ENCODE measurements around the gene GLCCI1.

Gene GLCCI1

DNA sequence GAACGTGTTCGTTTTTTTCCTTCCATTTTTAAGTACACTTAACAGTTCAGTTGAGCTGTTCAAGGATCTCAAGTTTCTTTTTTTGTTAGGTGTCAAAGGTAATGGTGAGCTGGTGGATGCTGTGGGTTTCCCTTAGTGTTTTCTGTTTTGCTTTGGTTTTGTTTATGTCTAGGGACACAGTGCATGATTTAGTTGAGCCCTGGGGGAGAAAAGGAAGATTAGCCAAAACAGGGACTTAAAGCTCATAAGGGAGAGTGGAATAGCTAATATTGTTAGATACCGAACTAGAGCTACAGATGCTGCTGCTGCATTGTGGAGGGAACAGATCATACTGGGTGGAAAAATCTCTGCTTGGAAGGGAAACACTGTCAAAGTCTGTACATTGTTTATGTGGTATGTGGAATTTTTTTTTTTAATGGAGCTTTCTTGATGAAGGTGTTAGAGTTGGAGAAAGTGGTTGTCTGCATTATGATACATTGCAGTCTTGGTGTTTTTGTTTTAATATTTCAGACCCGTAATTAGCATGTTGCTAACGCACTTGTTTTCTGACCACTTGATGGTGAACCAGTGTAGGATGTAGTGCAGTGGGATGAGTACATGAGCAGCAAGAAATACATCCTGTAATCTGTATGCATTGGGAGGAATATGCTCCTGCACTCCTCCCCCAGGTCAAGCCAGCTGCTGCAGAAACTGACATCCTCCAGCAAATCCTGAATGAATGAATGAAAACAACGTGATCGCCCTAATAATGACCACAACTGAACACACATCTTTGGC lies 2.1 kb downstream of the GLCCI1 start:
- Mint-ChIP-seq H3K27ac (no peak overlapping the region), H3K36me3 (ENCODE audit: low read depth) (no peaks in the 10 kb centered on the region), H3K4me3 (no peak overlapping the region), H3K4me1 (ENCODE audit: low read depth) (peaks cover 37% of the 10 kb centered on the region), H3K27me3 (no peaks in the 10 kb centered on the region), H3K9me3 (no peaks in the 10 kb centered on the region)

DNA sequence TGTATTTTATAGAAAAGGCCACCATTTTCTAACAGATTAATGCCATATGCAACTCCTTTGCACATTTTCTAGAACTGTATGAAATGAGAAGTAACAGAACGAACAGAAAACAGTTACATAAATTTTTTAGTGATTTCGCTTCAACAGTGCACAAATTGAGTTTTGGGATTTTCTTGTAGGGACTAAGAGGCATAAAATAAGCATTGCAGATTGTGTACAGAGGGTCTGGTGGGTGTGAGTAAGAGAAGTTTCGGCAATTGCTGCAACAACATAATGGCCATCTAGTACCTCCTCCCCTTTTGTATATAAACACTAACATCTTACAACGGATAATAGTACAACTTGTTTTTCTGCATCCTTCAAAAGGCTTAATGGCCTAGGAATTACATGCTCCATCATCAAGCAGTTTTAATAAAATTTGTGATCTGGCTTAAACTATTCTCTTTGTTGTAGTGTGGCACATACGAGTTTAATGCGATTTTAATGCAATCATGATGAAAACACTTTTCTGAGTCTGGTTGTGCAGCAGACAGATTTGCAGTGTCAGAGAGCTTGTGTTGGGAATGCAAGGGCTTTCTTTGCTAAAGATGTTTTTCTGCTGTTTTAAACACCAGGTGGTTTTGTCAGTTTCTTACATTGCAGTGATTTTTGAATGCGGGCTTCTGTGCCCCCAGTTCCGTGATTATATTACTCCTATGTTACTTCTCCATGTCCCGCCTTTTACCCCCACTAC lies 2.9 kb downstream of the GLCCI1 start:
- Mint-ChIP-seq H3K4me1 (ENCODE audit: low read depth) (peaks cover 45% of the 10 kb centered on the region), H3K4me3 (no peak overlapping the region), H3K27ac (no peak overlapping the region), H3K27me3 (no peaks in the 10 kb centered on the region), H3K36me3 (ENCODE audit: low read depth) (no peaks in the 10 kb centered on the region), H3K9me3 (no peaks in the 10 kb centered on the region)

DNA sequence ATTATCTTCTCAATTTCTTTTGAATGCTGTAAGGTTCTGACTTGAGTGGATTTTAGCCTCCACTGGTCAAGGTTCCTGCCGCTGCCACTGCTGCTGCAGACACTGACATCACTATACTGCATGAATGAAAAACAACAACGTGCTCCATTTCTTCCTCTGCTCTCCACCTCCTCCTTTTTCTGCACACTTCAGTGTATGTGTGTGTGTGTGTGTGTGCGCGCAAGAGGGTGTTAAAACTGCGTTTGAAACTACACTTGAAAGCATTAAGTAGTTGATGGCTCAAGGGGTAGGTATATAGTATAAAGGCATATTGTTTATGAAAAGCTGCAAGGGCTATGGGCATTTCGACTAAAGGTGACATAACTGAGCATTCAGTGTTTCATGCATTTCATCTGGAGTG lies 3.5 kb downstream of the GLCCI1 start:
- peaks cover 51% of the 10 kb centered on the region for H3K4me1 Mint-ChIP-seq (ENCODE audit: low read depth)
- no peaks in the 10 kb centered on the region for H3K9me3 Mint-ChIP-seq
- H3K27me3 Mint-ChIP-seq = no peaks in the 10 kb centered on the region
- H3K27ac Mint-ChIP-seq = no peak overlapping the region
- no peak overlapping the region for H3K4me3 Mint-ChIP-seq
- H3K36me3 Mint-ChIP-seq (ENCODE audit: low read depth) = no peaks in the 10 kb centered on the region

DNA sequence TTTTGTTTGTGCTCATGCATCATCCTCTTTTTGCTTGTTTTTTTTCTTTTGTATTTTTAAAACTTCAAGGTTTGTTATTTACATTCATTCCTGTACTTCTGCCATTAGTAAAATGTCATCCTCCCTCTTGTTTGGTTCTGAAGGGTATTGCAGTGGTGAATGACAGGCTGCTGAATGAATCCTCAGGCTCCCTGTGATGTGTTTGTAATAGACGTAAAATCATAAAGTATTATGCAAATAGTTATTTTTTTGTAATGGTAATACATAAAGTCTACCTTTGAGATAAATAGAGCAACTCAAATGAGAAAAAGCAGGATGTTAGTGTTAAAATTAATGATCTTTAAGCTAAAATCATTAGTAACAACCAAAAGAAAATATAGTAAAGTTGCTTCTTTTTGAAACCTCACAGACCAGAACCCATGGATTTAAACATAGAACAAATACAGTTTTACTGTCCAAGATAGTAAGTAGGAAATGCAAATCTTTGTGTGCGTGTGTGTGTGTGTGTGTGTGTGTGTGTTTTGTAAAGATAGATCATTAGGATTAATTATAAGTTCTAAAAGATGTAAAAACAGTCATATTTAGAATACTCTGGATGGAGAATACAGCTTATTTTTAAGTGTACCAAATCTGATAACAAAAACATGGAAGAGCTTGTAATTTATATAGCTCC lies 4.5 kb downstream of the GLCCI1 start:
- H3K4me1 Mint-ChIP-seq (ENCODE audit: low read depth) = peaks cover 54% of the 10 kb centered on the region
- no peaks in the 10 kb centered on the region for H3K9me3 Mint-ChIP-seq
- no peaks in the 10 kb centered on the region for H3K36me3 Mint-ChIP-seq (ENCODE audit: low read depth)
- no peak overlapping the region for H3K27ac Mint-ChIP-seq
- no peaks in the 10 kb centered on the region for H3K27me3 Mint-ChIP-seq
- H3K4me3 Mint-ChIP-seq = peak overlapping the region; percentile 64

DNA sequence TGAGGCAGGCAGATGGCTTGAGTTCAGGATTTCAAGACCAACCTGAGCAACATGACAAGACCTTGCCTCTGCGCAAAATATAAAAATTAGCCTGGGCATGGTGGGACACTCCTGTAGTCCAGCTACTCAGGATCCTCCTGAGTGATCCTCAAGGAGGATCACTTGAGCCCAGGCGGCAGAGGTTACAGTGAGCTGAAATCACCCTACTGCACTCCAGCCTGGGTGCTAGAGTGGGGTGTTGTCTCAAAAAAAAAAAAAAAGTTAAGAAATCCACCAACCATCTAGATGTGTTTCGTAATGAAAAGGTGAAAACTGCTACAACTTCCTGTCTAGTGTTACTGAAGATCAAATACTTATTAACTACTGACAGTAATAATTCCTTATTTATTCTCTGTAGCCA lies 8.1 kb downstream of the GLCCI1 start:
- Mint-ChIP-seq H3K36me3 (ENCODE audit: low read depth) (no peaks in the 10 kb centered on the region), H3K9me3 (no peaks in the 10 kb centered on the region), H3K27ac (no peak overlapping the region), H3K4me1 (ENCODE audit: low read depth) (peaks cover 74% of the 10 kb centered on the region), H3K27me3 (no peaks in the 10 kb centered on the region), H3K4me3 (no peak overlapping the region)

DNA sequence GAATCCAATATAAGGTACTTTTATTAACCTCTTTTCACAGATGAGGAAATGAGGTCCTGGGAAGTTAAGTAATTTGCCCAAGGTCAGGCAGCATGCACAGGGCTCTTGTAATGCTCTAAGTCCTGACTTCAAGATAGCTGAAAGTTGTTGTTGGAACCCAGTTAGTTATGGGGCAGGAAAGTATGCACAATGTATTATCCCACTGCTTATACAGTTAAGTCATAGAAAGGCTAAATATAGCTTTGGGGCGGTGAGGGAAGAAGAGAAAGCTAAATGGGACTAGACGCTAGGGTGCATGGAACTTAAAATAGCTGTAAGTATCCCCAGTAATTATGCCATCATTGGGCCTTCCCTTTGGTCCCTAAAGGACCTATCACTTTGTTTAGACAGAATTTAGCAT lies 9.2 kb downstream of the GLCCI1 start:
- Mint-ChIP-seq H3K27ac (no peak overlapping the region), H3K27me3 (no peaks in the 10 kb centered on the region), H3K4me3 (no peak overlapping the region), H3K4me1 (ENCODE audit: low read depth) (peaks cover 80% of the 10 kb centered on the region), H3K9me3 (no peaks in the 10 kb centered on the region), H3K36me3 (ENCODE audit: low read depth) (no peaks in the 10 kb centered on the region)

DNA sequence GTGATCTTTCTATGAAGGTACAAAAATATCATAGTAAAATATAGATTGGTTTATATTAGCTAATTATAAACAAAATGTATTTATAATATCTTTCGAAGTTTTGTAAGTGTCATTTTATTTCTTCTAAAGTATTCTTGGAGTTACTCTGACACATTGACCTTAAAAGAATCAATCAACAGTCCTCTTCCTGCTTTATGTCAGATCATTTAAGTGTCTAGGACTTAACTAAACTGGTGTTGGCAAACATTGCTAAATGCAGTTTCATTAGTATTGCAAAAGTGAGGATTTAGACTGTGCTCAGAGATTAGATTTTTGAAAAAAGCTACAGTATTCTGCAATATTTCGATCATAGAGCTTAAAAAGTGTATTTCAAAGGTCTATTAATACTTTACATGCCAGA lies 10.3 kb downstream of the GLCCI1 start:
- Mint-ChIP-seq H3K4me1 (ENCODE audit: low read depth) (peaks cover 73% of the 10 kb centered on the region), H3K27me3 (no peaks in the 10 kb centered on the region), H3K27ac (no peak overlapping the region), H3K4me3 (no peak overlapping the region), H3K9me3 (no peaks in the 10 kb centered on the region), H3K36me3 (ENCODE audit: low read depth) (no peaks in the 10 kb centered on the region)

DNA sequence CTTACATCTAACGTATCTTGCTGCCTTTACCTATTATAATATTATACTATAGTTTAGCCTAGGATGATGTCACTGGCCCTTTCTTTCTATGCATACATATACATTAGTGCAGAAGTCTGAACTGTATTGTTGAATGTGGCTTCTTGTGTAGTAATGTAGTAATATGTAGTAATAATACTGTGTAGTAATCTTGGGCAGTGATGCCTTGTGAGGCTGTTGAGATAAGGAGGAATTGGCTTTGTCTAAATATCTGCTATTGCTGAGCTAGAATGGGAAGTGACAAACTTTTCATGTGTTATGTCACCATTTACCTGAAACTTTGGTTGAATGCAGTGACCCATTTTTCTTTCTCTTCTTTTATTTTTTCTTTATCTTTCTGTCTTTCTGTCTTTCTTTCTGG lies 11.0 kb downstream of the GLCCI1 start:
- H3K27me3 Mint-ChIP-seq = no peaks in the 10 kb centered on the region

DNA sequence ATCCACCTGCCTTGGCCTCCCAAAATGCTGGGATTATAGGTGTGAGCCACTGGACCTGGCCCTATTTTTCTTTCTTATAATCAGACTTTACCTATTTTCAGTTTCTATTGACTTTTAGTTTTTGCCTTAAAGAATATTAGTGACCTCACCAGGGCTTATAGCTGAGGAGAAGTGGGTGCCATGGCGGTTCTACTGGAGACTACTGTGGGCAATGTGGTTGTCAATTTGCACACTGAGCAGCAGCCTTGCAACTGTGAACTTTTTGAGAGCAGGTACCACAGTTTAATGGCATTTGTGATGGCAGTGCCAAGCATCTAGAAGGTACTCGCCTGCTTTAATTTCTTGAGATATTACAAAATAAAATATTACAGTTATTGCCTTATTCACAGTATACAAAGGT lies 11.5 kb downstream of the GLCCI1 start:
- H3K9me3 Mint-ChIP-seq = no peaks in the 10 kb centered on the region
- H3K36me3 Mint-ChIP-seq (ENCODE audit: low read depth) = no peaks in the 10 kb centered on the region
- no peak overlapping the region for H3K4me3 Mint-ChIP-seq
- no peaks in the 10 kb centered on the region for H3K27me3 Mint-ChIP-seq
- H3K27ac Mint-ChIP-seq = no peak overlapping the region
- H3K4me1 Mint-ChIP-seq (ENCODE audit: low read depth) = peaks cover 68% of the 10 kb centered on the region

More for the DNA sequence above, 11.0 kb downstream of the GLCCI1 start:
- H3K27ac Mint-ChIP-seq = no peak overlapping the region
- no peaks in the 10 kb centered on the region for H3K36me3 Mint-ChIP-seq (ENCODE audit: low read depth)
- peaks cover 68% of the 10 kb centered on the region for H3K4me1 Mint-ChIP-seq (ENCODE audit: low read depth)
- H3K4me3 Mint-ChIP-seq = no peak overlapping the region
- no peaks in the 10 kb centered on the region for H3K9me3 Mint-ChIP-seq

DNA sequence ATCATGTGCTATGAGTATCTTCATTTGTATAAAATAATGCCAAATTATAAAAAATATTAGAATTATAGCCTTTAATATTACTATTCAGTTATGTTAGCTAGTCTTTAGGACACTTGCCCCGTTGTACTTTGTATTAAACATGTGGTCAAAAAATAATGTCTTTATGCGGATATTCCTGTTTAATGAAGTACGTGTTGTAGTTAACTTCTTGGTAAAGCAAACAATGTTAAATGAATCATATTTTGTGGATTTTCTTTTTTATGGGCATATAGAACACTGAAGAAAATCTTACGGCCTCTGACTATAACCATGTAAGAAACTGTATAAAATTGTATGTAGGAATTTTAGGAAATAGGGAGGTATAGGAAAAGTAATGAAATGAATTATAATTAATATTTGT lies 14.3 kb downstream of the GLCCI1 start:
- Mint-ChIP-seq H3K36me3 (ENCODE audit: low read depth) (no peaks in the 10 kb centered on the region), H3K4me3 (no peak overlapping the region), H3K9me3 (no peaks in the 10 kb centered on the region), H3K4me1 (ENCODE audit: low read depth) (peaks cover 58% of the 10 kb centered on the region), H3K27ac (no peak overlapping the region), H3K27me3 (no peaks in the 10 kb centered on the region)

DNA sequence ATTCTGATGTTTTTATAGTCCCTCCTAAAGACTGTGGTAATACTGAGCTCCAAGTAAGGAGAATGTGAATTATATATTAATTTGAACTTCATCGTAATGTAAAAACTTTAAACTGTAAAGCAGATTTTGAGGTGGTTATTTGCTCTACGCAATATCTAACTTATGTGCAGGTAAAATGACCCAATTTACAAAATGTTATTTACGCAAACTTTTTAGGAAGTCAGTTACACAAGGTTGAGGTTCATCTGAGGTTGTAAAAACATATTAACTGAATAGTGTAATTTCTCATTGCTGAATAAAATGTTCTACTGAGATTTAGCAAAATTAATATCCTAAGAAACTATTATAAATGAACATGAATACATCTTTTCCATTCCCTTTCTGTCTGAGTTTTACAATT lies 15.8 kb downstream of the GLCCI1 start:
- Mint-ChIP-seq H3K36me3 (ENCODE audit: low read depth) (no peaks in the 10 kb centered on the region), H3K4me3 (no peak overlapping the region), H3K4me1 (ENCODE audit: low read depth) (peaks cover 66% of the 10 kb centered on the region), H3K9me3 (no peaks in the 10 kb centered on the region), H3K27ac (no peak overlapping the region), H3K27me3 (no peaks in the 10 kb centered on the region)

DNA sequence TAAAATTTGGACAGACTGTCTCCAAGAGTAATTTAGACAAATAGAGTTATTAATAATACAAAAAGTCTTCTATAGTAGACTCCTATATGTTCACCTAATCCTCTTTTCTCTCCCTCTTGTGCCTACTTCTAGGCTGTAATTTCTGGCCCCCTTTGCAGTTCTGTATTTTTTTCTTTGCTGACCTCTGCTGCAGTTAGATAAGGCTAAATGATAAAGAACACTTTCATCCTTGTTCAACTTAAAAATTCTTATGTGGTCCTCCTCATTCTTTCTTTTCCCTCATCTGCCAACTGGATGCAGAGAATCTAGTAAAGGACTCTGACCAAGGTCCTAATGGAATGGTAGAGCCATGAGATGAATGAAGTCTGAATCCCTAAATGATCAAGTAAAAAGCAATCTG lies 20.1 kb downstream of the GLCCI1 start:
- no peak overlapping the region for H3K27ac Mint-ChIP-seq
- H3K4me3 Mint-ChIP-seq = no peak overlapping the region
- peaks cover 9% of the 10 kb centered on the region for H3K9me3 Mint-ChIP-seq
- peaks cover 17% of the 10 kb centered on the region for H3K36me3 Mint-ChIP-seq (ENCODE audit: low read depth)
- H3K27me3 Mint-ChIP-seq = no peaks in the 10 kb centered on the region
- peaks cover 60% of the 10 kb centered on the region for H3K4me1 Mint-ChIP-seq (ENCODE audit: low read depth)

DNA sequence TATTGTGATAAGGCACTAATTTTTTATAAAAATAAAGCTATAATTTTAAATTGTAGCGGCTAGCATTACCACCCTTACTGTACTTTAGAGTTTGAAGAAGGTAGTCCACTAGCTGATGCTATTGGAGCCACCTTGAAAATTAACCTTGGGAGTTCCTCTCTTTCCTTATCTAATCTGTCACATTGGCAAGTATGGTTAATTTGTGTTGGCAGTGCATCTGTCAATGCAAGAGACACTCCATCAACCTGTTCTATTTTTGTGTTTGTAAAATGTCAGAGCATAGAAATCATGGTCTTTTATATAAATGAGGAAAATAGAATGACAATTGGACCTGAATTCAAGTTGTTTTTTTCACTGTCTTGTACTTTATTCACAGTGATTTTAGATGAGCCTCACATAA lies 20.5 kb downstream of the GLCCI1 start:
- no peak overlapping the region for H3K27ac Mint-ChIP-seq
- H3K4me3 Mint-ChIP-seq = peak overlapping the region; percentile 79
- peaks cover 9% of the 10 kb centered on the region for H3K9me3 Mint-ChIP-seq
- peaks cover 17% of the 10 kb centered on the region for H3K36me3 Mint-ChIP-seq (ENCODE audit: low read depth)
- no peaks in the 10 kb centered on the region for H3K27me3 Mint-ChIP-seq
- peaks cover 58% of the 10 kb centered on the region for H3K4me1 Mint-ChIP-seq (ENCODE audit: low read depth)

DNA sequence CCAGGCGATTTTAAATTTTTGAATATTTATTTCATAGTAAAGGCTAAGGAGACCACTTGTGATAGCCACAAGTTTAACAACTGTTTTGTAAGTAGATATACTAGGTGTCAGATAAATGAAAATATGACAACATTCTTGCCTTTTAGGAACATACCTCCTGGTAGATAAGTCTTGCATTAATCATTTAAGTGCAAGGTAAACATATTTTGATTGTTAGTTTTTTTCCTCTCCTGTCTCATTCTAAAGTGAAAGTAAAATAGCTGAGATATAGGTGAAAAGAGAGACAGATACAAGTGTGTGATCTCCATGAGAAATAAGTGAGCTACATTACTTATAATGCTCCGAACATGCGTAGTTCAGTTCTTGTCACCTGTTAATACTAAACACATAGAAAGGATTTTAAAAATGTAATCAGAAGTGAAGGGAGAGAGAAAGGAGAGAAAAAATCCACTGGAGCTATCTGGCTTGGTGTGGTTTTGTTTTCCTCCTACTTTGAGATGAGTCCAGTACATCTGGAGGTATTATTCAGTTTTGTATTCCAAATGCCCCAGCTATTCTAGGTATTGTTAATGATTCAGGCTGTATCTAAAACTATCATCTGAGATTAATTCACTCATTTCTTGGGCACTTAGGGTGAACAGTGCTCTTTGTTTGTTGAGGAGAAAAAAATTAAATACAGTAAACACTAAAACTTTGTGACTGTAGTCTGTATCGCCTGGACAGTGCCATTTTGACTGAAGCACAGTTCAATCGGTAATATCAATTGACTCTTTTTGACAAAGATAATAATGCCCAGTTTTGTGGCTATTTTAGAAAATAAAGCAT lies 21.2 kb downstream of the GLCCI1 start:
- H3K9me3 Mint-ChIP-seq = peaks cover 9% of the 10 kb centered on the region
- H3K4me1 Mint-ChIP-seq (ENCODE audit: low read depth) = peaks cover 58% of the 10 kb centered on the region
- H3K27ac Mint-ChIP-seq = peak overlapping the region; percentile 64
- no peaks in the 10 kb centered on the region for H3K27me3 Mint-ChIP-seq
- H3K4me3 Mint-ChIP-seq = peak overlapping the region; percentile 79
- peaks cover 18% of the 10 kb centered on the region for H3K36me3 Mint-ChIP-seq (ENCODE audit: low read depth)

DNA sequence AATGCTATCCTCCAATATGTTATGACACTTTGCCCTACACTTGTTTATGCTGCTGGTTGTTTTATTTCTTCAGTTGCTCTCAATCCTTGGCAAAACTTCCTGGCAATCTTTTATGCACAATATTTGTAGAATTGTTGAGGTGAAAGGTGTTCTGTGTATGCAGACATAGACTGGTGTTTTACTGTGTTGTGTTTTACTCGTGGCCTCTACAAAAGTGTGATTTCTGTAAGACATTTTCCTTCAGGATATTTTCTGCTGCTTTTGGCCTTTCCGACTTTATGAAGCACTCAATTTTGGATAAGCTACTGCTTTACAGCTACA lies 21.8 kb downstream of the GLCCI1 start:
- peaks cover 9% of the 10 kb centered on the region for H3K9me3 Mint-ChIP-seq
- peaks cover 24% of the 10 kb centered on the region for H3K36me3 Mint-ChIP-seq (ENCODE audit: low read depth)
- H3K4me3 Mint-ChIP-seq = peak overlapping the region; percentile 79
- peaks cover 53% of the 10 kb centered on the region for H3K4me1 Mint-ChIP-seq (ENCODE audit: low read depth)
- H3K27ac Mint-ChIP-seq = peak overlapping the region; percentile 61
- H3K27me3 Mint-ChIP-seq = no peaks in the 10 kb centered on the region
